HL-60 (cell line): Measurements from ENCODE around the gene SMIM30.

ENCODE experiments used
- POLR2AphosphoS5 ChIP-seq: IDR thresholded peaks from 2 replicates; pipeline ENCODE4 v1.6.1; 2012; ENCODE audit warnings: low read depth
- SPI1 ChIP-seq: IDR thresholded peaks from 2 replicates; pipeline ENCODE4 v1.6.1; 2012; ENCODE audit warnings: low read depth, mild to moderate bottlenecking, borderline replicate concordance
- TF ChIP-seq, protein P1 (sequence below): IDR thresholded peaks from one replicate; pipeline ENCODE4 v1.5.1; 2011; ENCODE audit warnings: low read length, control low read depth, inconsistent platforms; ENCODE audit not compliant: insufficient read depth
- TF ChIP-seq, protein P2 (sequence below): IDR thresholded peaks from 2 replicates; pipeline ENCODE4 v1.6.1; 2012; ENCODE audit warnings: low read depth; ENCODE audit not compliant: insufficient replicate concordance

DNA sequence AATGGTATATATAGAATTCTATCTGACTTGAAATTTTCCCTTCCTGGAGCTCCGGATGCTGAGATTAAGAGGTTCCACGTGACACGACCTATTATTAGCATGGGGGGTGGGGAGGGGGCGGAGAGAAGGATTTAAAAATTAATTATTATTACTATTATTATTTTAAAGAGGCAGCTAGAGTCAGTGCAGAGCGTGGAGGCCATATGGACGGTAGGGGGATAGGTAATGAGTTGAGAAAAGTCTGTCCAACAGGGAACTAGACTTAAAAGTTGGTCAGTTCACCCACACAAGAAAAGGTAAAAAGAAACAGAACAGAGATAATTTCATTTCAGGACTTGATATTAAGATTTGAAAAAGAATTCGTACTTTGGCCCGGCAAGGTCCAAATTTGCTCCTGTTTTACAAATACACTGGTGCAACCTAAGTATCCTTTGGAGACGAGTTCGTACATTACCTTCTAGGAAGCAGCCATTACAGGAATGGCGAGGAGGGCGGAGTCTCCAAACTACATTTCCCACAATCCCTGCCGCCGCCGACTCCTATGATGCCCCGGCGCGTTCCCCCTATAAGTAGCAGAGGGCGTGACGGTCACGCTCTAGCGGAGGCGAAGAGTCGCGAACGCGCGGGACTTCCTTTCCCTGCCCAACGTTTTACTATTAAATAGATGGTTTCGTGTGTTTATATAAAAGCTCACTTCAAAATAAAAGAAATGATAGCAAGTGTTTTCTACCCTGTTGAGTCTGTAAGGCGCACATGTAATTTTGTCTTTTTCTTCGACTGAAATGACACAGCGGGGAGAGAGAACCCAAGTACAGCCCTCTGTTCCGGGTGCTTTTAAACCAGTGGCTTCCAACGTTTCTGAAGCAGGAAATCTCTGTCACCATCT, at the start of gene SMIM30:
- TF ChIP-seq, protein P1, sequence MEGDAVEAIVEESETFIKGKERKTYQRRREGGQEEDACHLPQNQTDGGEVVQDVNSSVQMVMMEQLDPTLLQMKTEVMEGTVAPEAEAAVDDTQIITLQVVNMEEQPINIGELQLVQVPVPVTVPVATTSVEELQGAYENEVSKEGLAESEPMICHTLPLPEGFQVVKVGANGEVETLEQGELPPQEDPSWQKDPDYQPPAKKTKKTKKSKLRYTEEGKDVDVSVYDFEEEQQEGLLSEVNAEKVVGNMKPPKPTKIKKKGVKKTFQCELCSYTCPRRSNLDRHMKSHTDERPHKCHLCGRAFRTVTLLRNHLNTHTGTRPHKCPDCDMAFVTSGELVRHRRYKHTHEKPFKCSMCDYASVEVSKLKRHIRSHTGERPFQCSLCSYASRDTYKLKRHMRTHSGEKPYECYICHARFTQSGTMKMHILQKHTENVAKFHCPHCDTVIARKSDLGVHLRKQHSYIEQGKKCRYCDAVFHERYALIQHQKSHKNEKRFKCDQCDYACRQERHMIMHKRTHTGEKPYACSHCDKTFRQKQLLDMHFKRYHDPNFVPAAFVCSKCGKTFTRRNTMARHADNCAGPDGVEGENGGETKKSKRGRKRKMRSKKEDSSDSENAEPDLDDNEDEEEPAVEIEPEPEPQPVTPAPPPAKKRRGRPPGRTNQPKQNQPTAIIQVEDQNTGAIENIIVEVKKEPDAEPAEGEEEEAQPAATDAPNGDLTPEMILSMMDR = no peak
- TF ChIP-seq POLR2AphosphoS5 = peak; percentile 90
- peak; percentile 56; the same call in 1 of the 2 replicates for TF ChIP-seq SPI1
- TF ChIP-seq, protein P2, sequence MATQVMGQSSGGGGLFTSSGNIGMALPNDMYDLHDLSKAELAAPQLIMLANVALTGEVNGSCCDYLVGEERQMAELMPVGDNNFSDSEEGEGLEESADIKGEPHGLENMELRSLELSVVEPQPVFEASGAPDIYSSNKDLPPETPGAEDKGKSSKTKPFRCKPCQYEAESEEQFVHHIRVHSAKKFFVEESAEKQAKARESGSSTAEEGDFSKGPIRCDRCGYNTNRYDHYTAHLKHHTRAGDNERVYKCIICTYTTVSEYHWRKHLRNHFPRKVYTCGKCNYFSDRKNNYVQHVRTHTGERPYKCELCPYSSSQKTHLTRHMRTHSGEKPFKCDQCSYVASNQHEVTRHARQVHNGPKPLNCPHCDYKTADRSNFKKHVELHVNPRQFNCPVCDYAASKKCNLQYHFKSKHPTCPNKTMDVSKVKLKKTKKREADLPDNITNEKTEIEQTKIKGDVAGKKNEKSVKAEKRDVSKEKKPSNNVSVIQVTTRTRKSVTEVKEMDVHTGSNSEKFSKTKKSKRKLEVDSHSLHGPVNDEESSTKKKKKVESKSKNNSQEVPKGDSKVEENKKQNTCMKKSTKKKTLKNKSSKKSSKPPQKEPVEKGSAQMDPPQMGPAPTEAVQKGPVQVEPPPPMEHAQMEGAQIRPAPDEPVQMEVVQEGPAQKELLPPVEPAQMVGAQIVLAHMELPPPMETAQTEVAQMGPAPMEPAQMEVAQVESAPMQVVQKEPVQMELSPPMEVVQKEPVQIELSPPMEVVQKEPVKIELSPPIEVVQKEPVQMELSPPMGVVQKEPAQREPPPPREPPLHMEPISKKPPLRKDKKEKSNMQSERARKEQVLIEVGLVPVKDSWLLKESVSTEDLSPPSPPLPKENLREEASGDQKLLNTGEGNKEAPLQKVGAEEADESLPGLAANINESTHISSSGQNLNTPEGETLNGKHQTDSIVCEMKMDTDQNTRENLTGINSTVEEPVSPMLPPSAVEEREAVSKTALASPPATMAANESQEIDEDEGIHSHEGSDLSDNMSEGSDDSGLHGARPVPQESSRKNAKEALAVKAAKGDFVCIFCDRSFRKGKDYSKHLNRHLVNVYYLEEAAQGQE = peak; percentile 70
